HG03432 (cell line): Measurements from ENCODE around the gene SNRPF.
A peak's percentile ranks its signal among the peaks of the same experiment; 100 is the strongest.
"Not testable (repeated sequence)": the region's sequence is repeated elsewhere in the genome, so short reads cannot be mapped to it uniquely, and the experiment has no call there.

Source experiments
- ATAC-seq: cut with Tn5 transposase; IDR thresholded peaks from one replicate; pipeline ENCODE4 v1.9.1; 2021; ENCODE audit warnings: mild to moderate bottlenecking, moderate library complexity; ENCODE audit not compliant: unreplicated experiment

SNRPF gene

DNA sequence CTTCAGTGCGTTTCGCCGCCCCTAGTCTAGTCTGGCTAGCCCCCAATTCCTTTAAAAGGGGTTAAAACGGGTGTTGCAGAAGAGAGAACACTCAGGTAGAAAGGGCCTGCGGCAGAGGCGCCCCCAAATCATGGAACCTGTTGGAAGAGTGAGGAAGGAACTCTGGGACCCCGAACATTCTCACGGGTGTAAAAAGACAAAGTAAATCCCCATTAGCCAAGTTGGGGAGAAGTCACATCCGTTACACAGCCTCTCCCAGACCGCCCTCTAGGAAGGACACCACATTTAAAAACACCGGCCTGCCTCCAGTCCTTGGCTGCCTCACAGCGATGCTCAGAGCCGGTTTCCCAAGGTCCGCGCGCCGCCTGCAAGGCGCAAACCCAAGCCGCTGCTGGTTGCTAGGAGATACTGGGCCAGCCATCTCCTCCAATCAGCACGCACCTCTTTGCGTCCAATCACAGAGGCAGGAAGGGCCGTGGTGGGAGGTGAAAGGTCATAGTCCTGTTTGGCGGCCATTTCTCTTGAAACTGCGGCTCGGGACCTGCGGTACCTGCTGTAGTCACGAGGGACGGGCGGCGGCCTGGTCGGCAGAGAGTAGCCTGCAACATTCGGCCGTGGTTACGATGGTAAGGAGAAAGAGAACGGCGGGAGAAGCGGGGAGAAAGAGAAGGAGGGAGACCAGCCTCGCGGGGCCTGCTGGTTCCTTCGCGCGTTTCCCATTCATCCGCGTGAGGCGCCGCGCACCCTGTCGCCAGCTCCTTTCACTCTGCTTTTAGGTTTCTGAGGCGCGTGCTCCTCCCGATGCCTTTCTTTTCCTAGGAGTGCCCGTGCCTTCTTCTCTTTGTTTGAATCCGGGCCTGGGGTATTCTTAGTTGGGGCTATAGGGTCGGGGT is at the start of gene SNRPF:
Gene SNRPF (plus strand): TSS at position 502 of the 893 bp plus-strand sequence. CDS start 122 bp downstream, at position 624.
- ATAC-seq: peak; percentile 99

DNA sequence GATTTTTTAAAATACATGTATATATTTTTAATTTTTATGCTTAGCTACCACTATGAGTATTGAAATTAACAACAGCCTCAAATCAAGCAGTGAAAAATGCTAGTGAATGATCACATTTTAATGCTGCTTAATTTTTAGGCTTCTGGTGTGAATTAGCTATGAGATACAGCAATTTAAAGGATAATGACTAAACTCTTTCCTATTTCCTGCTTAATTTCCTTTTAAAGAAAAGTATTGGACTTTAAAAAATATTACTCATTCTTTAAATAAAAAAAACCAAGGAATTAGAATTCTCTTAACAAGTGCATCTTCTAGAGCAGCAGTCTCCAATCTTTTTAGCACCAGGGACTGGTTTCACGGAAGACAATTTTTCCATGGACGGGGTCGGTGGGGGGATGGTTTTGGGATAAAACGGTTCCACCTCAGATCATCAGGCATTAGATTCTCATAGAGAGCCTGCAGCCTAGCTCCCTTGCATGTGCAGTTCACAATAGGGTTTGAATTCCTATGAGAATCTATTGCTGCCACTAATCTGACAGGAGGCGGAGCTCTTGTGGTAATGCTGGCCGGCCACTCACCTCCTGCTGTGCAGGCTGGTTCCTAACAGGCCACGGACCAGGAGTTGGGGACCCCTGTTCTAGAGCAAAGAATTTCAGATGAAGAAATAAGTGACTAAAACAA is 49.6 kb upstream of the SNRPF start:
- no peak for ATAC-seq

DNA sequence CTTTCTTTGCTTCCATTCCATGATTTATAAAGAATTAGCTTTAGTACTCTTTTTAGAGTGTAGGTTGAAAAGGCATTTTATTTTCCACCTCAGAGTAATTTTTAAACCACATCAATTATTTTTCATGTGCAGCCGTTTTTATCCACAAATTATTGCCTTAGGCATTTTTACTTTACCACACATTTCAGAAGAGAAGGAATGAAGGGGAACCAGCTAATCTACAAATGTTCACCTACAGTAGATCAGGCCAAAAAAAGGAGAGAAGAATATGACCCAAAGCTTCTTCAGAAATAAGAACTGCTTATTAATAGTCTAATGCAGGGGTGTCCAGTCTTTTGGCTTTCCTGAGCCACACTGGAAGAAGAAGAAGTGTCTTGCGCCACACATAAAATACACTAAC is 48.3 kb upstream of the SNRPF start:
- ATAC-seq: no peak

DNA sequence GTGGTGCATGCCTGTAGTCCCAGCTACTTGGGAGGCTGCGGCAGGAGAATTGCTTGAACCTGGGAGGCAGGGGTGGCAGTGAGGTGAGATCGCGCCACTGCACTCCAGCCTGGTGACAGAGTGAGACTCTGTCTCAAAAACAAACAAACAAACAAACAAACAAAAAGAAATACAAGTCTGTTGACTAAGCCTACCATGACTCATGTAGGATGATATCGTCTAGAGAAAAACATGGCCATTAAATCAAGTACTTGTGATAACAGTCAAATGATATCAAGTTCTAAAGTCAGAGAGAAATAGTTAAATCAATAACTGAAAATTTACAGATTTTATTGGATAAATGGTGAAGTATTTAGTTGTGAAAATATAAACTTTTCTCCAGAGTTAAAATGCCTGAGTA is 46.6 kb upstream of the SNRPF start:
- not testable (repeated sequence) for ATAC-seq

DNA sequence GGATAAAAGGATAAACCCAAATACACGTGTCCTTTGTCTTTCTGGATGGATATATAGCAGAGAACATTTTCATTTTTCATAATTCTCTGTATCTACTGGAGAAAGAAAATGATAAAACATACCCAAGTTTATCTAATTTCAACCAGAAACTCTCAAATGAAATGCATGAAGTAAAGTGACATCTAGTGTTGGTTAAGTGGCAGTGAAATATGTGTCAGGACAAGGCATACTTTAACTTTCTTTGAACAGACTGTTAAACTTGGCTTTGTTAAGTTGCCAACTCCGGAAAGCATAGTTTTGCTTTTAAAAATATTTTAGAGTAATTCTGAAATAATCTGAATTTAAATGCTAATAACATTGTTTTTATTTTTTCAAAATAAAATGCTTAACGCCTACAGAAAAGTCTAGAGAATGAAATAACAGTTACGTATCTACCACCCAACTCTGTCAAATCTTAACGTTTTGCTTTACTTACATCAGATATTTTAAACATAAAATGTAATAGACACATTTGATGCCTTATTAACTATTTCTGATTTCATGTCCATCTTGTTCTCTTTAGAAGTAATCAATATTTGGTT is 43.0 kb upstream of the SNRPF start:
- ATAC-seq: no peak

DNA sequence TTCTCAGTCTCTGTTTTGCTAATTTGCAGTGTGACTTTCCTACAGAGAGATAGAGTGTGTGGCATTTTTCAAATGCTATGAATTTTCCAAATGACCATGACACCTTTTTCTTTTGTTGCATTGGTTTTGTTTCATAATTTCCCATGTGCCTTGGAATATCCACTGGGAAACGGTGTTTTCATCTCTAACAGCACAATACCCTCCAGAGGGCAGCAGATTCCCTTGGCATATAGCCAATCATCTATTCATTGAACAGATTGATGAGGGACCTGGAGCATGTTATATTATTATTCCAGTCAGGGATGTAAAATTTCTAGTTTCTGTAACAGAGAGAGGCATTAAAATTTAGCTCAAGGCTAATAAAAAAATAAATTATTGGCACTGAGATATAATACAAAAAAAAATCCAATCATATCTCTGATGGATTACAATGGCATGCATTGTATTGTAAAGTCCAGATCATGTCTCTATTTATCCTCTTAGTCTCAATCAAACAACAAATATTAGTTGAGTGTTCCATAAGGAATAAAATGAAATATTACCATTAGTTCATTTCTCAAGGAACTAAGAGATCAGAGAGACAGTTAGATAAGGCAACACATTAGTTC is 38.6 kb upstream of the SNRPF start:
- no peak for ATAC-seq

DNA sequence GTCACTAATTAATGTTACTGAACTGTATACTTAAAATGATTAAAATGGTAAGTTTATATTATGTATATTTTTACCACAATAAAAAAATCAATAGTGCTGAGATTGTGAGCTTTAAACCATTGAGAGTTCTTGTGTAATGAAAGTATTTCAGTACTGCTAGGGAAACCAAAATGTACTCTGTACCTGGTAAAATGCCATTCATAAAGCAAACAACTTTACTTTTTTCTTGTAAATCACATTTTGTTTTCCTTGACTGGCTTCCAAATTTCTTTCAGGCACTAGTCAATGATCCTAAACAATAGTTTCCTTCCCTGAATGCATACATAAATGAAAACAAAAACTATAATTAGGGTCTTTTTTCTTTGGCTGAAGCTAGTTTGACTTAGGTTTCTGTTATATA is 29.4 kb upstream of the SNRPF start:
- no peak for ATAC-seq

DNA sequence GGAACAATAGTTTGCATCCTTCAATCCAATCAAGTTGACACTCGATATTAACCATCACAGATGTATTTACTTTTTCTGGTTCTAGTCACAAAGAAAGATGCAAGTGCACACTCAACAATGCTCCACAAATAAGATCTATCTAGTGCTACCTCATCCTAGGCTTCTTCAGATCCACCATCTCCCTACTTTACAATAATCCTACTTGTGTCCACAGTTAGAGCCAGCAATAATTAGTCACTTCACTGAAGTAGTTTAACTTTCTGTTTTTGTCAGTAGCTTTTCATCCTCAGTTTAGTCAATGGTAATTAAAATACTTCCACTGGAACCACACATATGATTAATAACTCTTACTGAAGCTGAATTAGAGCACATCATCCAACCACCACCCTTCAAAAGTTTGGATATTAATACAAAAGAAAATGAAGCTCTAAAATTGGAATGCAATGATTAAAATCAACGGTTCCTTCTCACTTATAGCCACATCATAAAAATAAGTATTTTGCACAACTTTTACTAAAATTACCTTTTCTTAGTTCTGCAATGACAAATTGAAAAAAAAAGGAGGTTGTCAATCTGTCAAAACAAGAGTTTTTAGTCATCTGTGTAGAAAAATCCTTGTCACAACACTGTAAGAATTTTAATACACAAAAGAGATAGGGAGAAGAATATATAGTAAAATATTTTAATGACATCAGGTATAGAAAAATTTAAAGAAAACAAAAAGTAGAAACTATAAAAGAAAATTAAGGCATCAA is 28.2 kb upstream of the SNRPF start:
- no peak for ATAC-seq

DNA sequence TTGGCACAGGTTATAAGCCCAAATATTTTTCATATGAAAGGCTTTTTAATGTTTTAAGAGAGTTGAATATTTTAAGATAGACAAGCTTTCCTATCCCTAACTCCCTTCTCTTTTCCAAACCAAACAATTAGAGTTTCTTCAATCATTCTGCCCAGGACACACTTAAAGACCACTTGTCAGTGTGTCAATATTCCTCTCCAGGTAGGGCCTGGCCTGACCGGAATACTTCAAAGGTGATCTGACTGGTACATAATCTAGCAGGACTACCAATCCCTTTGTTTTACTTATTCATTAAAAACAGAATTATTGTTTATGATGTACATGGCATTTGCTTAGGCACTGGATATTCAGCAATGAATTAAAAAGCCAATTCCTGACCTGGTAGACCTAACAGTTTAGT is 24.2 kb upstream of the SNRPF start:
- ATAC-seq: no peak

DNA sequence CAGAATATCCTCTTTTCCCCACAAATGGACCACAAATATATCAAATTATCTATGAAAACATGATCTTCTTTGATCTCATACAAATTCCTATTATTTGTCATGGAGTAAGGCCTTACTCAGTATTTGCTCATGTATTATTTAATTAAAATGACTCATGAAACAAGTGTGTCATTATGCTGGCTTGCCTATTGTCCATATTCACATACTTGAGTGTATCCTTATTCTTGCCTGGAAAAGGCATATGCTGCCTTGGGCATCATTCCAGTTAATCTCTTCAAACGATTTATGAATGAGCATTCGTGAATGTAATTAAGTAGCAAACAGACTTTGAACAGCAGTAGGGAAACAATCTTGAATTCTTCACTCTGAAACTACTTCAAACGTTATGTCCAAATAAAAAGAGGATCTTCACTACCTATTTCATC is 22.6 kb upstream of the SNRPF start:
- ATAC-seq: no peak

DNA sequence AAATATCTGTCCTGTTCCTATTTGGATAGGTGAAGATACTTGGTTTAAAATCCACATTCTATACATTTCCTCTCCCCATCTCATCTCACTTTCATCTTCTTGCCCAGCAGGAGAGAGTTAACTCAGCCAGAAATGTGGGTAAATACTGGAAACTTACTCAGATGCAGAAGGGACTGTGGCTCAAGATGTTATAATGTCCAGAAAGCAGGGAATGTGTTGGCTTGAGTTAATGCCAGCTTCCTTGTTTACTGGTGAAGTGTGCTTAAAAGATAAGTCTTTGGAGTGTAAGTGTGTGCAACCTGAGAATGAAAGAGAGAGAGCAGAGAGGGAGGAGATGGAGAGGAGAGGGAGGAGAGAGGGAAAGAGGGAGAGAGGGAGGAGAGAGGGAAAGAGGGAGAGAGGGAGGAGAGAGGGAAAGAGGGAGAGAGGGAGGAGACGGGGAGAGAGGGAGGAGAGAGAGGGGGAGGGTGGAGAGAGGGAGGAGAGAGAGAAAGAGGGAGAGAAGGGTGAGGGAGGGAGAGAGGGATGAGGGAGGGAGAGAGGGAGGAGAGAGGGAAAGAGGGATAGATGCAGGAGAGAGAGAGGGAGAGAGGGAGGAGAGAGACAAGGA is 22.0 kb upstream of the SNRPF start:
- ATAC-seq: no peak

DNA sequence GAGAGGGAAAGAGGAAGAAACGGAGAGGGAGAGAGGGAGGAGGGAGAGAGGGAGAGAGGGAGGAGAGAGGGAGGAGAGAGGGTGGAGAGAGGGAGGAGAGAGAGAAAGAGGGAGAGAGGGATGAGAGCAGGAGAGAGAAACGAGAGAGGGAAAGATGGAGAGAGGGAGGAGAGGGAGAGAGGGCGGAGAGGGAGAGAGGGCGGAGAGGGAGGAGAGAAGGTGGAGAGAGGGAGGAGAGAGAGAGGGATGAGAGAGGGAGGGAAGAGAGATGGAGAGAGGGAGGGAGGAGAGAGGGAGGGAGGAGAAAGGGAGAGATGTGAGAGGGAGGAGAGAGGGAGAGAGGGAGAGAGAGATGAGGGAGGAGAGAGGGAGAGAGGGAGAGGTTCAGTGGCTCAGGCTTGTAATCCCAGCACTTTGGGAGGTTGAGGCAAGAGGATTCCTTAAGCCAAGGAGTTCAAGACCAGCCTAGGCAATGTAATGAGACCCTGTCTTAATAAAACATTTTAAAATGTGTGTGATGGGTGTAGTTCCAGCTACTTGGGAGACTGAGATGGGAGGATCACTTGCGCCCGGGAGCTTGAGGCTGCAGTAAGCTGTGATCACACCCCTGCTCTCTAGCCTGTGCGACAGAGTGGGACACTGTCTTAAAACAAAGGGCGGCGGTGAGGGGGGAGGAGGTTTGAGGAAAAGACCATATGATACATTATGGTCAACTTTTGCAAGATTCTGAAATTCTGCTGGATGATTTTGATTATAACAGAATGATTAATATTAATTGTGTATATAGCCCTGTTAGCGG is 21.3 kb upstream of the SNRPF start:
- ATAC-seq: no peak

DNA sequence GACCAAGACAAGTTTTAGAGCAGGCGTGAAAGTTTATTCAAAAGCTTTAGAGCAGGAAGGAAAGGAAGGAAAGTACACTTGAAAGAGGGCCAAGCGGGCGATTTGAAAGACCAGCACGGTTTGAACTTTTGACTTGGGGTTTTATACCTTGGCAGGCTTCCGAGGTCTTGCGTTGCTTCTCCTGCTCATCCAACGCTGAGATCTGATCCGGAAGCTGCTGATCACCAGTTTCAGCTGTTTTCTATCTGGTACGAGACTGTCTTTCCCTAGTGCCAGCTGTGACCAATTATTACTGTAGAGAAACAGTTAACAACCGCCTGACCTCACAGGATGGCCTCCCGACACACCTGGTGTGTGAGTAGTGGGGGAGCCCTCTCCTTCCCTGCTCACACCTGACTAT is 20.6 kb upstream of the SNRPF start:
- no peak for ATAC-seq

DNA sequence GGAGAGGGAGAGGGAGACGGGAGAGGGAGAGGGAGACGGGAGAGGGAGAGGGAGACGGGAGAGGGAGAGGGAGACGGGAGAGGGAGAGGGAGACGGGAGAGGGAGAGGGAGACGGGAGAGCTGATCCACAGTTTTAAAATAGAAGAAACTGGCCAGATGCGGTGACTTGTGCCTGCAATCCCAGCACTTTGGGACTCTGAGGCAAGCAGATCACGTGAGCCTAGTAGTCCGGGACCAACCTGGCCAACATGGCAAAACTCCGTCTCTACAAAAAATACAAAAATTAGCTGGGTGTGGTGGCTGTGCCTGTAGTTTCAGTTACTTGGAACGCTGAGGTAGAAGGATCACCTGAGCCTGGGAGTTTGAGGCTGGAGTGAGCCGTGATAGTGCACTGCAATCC is 16.3 kb upstream of the SNRPF start:
- not testable (repeated sequence) for ATAC-seq

DNA sequence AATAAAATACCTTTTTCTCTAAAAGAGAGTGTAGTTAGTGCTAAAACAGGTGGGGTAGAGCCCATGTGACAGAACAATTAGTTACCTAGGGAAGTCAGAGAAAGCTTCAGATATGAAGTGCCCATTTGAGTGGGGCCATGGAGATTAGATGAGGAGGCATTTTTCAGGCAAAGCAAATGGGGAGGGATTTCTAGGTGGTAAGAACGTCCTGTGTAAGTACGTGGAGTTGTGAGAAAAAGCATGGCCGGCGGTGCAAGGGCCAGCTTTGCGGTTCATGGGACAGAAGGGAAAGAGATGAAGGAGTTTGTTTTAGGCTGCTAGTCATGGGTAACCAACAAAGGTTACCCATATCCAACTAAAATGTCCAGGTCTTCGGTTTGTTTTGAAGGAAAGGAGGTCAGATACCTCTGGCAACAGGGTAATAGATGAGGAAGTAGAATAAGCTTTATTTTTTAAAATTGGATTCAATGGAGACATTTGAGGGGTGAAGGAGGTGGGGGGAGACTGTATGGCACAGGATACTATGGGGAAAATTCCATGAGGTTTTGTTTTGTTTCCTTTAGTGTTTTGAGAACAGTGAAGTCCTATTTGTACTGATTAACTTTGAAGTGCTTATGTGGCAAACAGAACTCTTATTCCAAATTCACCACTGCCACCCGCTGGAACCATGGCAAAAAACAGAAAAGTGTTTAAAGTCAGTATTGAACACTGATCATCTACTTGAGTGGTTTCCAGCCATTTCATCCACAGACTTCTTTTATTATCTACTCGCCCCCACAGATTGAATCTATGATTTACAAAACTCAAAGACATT is 10.0 kb upstream of the SNRPF start:
- no peak for ATAC-seq

DNA sequence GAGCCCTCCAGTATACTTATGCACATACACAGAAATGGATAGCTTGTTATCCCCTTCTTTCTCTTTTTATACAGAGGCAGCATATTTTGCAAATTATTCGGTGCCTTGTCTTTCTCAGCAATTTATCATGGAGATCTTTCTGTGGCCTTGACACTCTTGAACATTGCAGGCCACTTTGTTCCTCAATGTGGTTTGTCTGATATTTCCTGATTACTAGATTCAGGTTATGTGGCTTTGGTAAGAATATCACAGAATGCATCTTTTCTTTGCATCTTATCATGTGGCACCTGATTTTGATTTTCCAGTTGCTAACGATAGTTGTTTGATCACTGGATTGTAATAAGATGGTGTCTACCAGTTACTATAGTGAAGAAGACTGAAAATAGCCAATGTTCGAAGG is 7.1 kb upstream of the SNRPF start:
- no peak for ATAC-seq

DNA sequence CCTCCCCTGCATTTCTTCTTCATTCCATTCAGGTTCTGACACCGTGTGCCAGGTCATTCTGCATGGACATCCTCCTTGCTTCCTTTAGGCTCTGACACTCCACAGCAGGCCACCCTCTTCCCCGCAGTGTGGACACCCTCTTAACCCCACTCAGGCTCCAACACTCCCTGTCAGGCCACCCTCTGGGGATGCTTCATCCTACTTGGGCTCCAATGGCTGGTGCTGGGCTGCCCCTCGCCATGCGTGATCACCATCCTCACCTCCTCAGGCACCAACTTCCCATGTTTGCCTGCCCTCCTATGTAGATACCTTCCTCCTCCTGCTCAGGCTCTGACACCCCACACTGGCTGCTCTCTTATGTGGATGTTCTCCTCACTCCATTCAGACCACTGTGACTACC is 6.6 kb upstream of the SNRPF start:
- no peak for ATAC-seq

DNA sequence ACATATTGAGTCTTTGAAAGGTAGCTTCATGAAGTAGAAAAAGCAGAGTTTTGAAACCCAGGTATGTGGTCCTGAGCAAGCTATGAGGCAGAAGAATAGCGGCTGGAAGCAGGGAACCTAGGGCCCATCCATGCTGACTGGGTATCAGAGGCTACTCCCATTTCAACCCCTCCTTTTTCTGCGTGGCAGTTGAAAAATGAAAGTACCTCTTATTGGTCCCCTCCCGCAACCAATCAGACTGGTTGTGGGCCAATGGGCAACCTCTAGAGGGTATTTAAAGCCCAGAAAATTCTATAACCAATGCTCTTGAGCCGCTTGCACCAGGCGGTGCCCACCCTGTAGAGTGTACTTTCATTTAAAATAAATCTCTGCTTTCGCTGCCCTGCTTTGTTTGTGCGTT is 1.6 kb upstream of the SNRPF start:
- no peak for ATAC-seq

DNA sequence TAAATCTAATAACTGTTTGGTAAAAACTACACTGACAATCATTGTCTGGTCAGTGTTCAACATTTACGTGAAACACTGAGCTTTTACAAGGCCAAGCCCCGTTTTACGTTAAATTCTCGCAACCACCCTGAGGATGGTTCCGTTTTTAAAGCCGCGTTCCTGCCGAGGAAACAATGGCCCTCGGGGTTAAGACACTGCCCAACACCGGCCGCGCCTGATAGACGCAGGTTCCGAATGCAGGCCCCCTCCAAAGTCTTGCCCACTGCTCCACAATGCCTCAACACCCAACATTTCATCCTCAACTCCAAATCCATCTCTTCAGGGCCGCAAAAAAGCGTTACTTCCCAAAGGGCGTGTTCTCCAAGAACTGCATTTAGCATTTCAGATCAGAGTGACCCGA is 953 bp upstream of the SNRPF start:
- no peak for ATAC-seq
